Vagina (tissue), 2 donors: ENCODE data around the gene UBR4.

Experiments used
- POLR2A ChIP-seq, 2 donors: fragments of 450-650 bp; IDR thresholded peaks; one replicate each; pipeline ENCODE4 v1.6.1; 2017; ENCODE audit warnings: antibody characterized with exemption in 2 of 2, mild to moderate bottlenecking in 2 of 2, moderate library complexity in 2 of 2
- TF ChIP-seq, protein P1 (sequence below), 3 experiments: fragments of 450-650 bp in 2 of 3; fragments of 200-600 bp in 1 of 3; sonication (generic) in 1 of 3; IDR thresholded peaks; one replicate each; pipeline ENCODE4 v1.5.1; 2017 to 2019; ENCODE audit warnings: antibody characterized with exemption in 3 of 3, mild to moderate bottlenecking in 2 of 3, moderate library complexity in 2 of 3

- TF ChIP-seq POLR2A (IDR thresholded peaks at IDR 0.05) = no peak
- TF ChIP-seq, protein P1, sequence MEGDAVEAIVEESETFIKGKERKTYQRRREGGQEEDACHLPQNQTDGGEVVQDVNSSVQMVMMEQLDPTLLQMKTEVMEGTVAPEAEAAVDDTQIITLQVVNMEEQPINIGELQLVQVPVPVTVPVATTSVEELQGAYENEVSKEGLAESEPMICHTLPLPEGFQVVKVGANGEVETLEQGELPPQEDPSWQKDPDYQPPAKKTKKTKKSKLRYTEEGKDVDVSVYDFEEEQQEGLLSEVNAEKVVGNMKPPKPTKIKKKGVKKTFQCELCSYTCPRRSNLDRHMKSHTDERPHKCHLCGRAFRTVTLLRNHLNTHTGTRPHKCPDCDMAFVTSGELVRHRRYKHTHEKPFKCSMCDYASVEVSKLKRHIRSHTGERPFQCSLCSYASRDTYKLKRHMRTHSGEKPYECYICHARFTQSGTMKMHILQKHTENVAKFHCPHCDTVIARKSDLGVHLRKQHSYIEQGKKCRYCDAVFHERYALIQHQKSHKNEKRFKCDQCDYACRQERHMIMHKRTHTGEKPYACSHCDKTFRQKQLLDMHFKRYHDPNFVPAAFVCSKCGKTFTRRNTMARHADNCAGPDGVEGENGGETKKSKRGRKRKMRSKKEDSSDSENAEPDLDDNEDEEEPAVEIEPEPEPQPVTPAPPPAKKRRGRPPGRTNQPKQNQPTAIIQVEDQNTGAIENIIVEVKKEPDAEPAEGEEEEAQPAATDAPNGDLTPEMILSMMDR (IDR thresholded peaks at IDR 0.05) = no peak
These were observed 152.8 kb downstream of the UBR4 start for GRCh38 chr1:19057182-19057779.
